ENCODE results near the gene SLIT3.

Gene SLIT3

GRCh38 chr5:169018925-169019324 is 282.0 kb downstream of the SLIT3 start:
- no peak overlapping the region for H3K4me3 ChIP-seq (replicated peaks; ENCODE audit: low read depth, low read length)
- TF ChIP-seq CTCF (IDR thresholded peaks at IDR 0.05; ENCODE audit: low read length, missing control alignments) = no peak
- no peak for DNase-seq (ENCODE audit: low read depth)

DNA sequence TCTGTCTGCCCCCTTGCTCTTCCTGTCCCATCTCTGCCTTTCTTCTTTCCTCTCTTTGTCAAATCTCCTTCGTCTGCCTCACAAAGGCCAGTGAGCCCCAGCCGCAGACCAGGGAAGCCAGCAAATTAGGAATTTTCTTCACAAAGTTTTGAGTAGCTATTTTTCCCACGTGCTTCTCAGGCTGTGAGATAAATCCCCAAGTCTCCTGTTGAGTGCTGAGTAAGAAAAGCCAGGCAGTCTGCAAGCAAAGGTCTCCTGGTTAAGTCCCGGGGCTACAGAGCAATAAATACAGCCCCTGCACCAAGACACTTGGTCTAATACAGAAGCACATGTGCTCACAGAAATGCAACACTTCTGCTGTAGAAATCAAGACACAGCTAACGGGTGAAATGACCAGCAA is 284.9 kb downstream of the SLIT3 start:
- DNase-seq (ENCODE audit: low read depth) = no peak
- no peak overlapping the region for H3K4me3 ChIP-seq (replicated peaks; ENCODE audit: low read depth, low read length)
- TF ChIP-seq CTCF (IDR thresholded peaks at IDR 0.05; ENCODE audit: low read length, missing control alignments) = no peak

DNA sequence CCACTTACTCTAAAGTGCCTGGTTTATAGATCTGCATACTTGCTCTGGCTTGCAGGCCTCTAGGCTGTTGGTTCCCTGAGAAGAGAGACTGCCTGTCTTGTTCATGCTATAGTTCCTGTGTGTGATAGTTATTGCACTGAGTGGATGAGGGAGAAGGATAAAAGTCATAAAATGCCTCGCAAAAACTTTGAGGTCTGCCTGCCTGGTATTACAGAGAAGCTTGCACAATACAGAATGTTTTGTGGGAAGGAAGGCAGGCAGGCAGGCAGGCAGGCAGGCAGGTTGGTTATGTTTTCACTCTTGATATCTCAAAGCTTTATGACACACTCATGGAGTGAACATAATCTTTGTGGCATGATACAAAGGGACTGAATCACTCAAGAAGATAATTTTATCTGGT is 287.1 kb downstream of the SLIT3 start:
- TF ChIP-seq CTCF (IDR thresholded peaks at IDR 0.05; ENCODE audit: low read length, missing control alignments) = no peak
- no peak overlapping the region for H3K4me3 ChIP-seq (replicated peaks; ENCODE audit: low read depth, low read length)
- no peak for DNase-seq (ENCODE audit: low read depth)

DNA sequence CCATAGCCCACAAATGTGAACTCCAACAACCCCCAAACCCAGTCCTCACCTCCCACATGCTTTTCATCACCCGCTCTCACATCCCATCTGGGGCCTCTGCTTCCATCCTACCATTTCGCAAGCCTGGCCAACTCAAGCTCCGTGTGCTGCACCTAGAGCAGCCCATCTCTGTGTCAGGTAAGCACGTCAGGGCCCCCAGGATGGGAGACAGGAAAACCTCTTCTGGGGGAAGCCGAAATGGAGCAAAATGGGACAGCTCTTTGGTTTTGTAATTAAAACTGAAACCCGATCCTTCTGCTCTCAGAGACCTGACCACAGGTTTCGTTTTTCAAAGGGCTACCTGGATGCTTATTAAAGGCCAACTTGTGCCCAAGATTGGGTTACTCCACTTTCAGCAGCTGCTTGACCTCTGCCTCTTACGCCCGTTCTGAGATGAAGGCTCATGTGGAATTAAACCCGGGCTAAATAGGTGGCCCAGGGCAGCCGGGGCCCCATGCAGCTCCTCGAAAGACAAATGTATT is 287.7 kb downstream of the SLIT3 start:
- H3K4me3 ChIP-seq (replicated peaks; ENCODE audit: low read depth, low read length) = no peak overlapping the region
- no peak for DNase-seq (ENCODE audit: low read depth)
- TF ChIP-seq CTCF (IDR thresholded peaks at IDR 0.05; ENCODE audit: low read length, missing control alignments) = no peak

DNA sequence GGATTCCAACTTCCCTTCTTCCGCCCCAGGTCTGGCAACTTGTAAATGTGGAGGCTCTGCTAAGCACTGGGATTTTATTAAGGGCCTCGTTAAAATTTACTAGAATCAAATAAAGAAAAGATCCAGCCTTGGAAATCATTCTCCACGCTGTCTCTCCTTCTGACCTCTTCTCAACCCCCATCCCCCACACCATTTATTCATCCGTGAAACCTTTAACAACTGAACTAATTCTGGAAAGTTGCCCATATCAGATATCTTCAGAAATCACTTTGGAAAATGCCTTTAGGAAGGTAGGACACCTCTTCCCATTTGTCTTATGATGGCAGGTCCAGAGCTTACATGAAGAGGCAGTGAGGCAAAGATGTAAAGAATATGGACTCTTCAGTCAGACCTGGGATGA is 288.5 kb downstream of the SLIT3 start:
- TF ChIP-seq CTCF (IDR thresholded peaks at IDR 0.05; ENCODE audit: low read length, missing control alignments) = no peak
- no peak overlapping the region for H3K4me3 ChIP-seq (replicated peaks; ENCODE audit: low read depth, low read length)
- DNase-seq (ENCODE audit: low read depth) = no peak

GRCh38 chr5:169011451-169011850 is 289.5 kb downstream of the SLIT3 start:
- DNase-seq (ENCODE audit: low read depth) = no peak
- no peak overlapping the region for H3K4me3 ChIP-seq (replicated peaks; ENCODE audit: low read depth, low read length)
- no peak for TF ChIP-seq CTCF (IDR thresholded peaks at IDR 0.05; ENCODE audit: low read length, missing control alignments)

GRCh38 chr5:169011009-169011408 is 289.9 kb downstream of the SLIT3 start:
- DNase-seq (ENCODE audit: low read depth) = no peak
- no peak for TF ChIP-seq CTCF (IDR thresholded peaks at IDR 0.05; ENCODE audit: low read length, missing control alignments)
- no peak overlapping the region for H3K4me3 ChIP-seq (replicated peaks; ENCODE audit: low read depth, low read length)

All from fibroblast of pulmonary artery (primary cell).